ENCODE data around the gene SLC26A9.
"Not testable (repeated sequence)": the region's sequence is repeated elsewhere in the genome, so short reads cannot be mapped to it uniquely, and the experiment has no call there.

SLC26A9 gene

GRCh38 chr1:205924460-205924790 lies 18.8 kb downstream of the SLC26A9 start:
- no peak for DNase-seq

- no peak for DNase-seq
Observed at GRCh38 chr1:205923651-205924459, 19.4 kb downstream of the SLC26A9 start.

- DNase-seq: no peak
Observed at GRCh38 chr1:205922806-205923205, 20.4 kb downstream of the SLC26A9 start.

- no peak for DNase-seq
Observed at GRCh38 chr1:205922314-205922713, 20.9 kb downstream of the SLC26A9 start.

- no peak for DNase-seq
Observed at GRCh38 chr1:205921570-205921909, 21.7 kb downstream of the SLC26A9 start.

- no peak for DNase-seq
Observed at GRCh38 chr1:205920861-205921569, 22.2 kb downstream of the SLC26A9 start.

- DNase-seq: peak; percentile 65
Observed at GRCh38 chr1:205920159-205920558, 23.1 kb downstream of the SLC26A9 start.

GRCh38 chr1:205918955-205919746 lies 24.1 kb downstream of the SLC26A9 start:
- peak; percentile 81 for DNase-seq

GRCh38 chr1:205917466-205918238 lies 25.6 kb downstream of the SLC26A9 start:
- DNase-seq: no peak

- peak; percentile 18 for DNase-seq
Observed at GRCh38 chr1:205916541-205916940, 26.7 kb downstream of the SLC26A9 start.

GRCh38 chr1:205915354-205915990 lies 27.8 kb downstream of the SLC26A9 start:
- no peak for DNase-seq

- DNase-seq: no peak
Observed at GRCh38 chr1:205914730-205915129, 28.5 kb downstream of the SLC26A9 start.

- DNase-seq: no peak
Observed at GRCh38 chr1:205914155-205914507, 29.1 kb downstream of the SLC26A9 start.

GRCh38 chr1:205913451-205914154 lies 29.7 kb downstream of the SLC26A9 start:
- DNase-seq: peak; percentile 47

GRCh38 chr1:205907794-205908193 lies 35.5 kb downstream of the SLC26A9 start:
- DNase-seq: peak; percentile 59

- DNase-seq: not testable (repeated sequence)
Observed at GRCh38 chr1:205905095-205905494, 38.2 kb downstream of the SLC26A9 start.

GRCh38 chr1:205896351-205896750 lies 46.9 kb downstream of the SLC26A9 start:
- DNase-seq: no peak

GRCh38 chr1:205894119-205894518 lies 49.1 kb downstream of the SLC26A9 start:
- not testable (repeated sequence) for DNase-seq

- DNase-seq: not testable (repeated sequence)
Observed at GRCh38 chr1:205892175-205892574, 51.1 kb downstream of the SLC26A9 start.

- peak; percentile 48 for DNase-seq
Observed at GRCh38 chr1:205891481-205891880, 51.8 kb downstream of the SLC26A9 start.

- not testable (repeated sequence) for DNase-seq
Observed at GRCh38 chr1:205890631-205891030, 52.6 kb downstream of the SLC26A9 start.

GRCh38 chr1:205889706-205890105 lies 53.5 kb downstream of the SLC26A9 start:
- DNase-seq: peak; percentile 92

All from fibroblast of skin of right quadriceps (primary cell).